K562 (cell line): ENCODE data around the gene CCDC28B. TPM values are rescaled to one million over a fixed set of nuclear protein-coding genes. Genes with fewer than 3 reads are reported as not detected.

Experiments
- CEBPB ChIP-seq: fragments of 450-650 bp; IDR thresholded peaks from 2 replicates; pipeline ENCODE4 v1.6.1; 2016; ENCODE audit warnings: missing genetic modification characterization, missing compliant biosample characterization
- GABPB1 ChIP-seq: sonication (generic); formaldehyde crosslinking; IDR thresholded peaks from 2 replicates; pipeline ENCODE4 v1.8.0; 2022; ENCODE audit warnings: mild to moderate bottlenecking, missing genetic modification reagents
- MBD1 ChIP-seq: fragments of 250-450 bp; sonication (Bioruptor Pico); IDR thresholded peaks from 2 replicates; pipeline ENCODE4 v1.8.0; 2022; ENCODE audit warnings: inconsistent platforms
- MECOM ChIP-seq: fragments of 250-450 bp; sonication (Bioruptor Pico); IDR thresholded peaks from 2 replicates; pipeline ENCODE4 v1.8.0; 2022; ENCODE audit warnings: inconsistent platforms
- PHF20 ChIP-seq: fragments of 450-650 bp; IDR thresholded peaks from 2 replicates; pipeline ENCODE4 v1.6.1; 2018; ENCODE audit not compliant: partially characterized antibody
- PHF21A ChIP-seq: fragments of 450-650 bp; IDR thresholded peaks from 2 replicates; pipeline ENCODE4 v1.6.1; 2017; ENCODE audit warnings: low read depth, borderline replicate concordance
- POLR2G ChIP-seq: fragments of 200-400 bp; formaldehyde crosslinking; IDR thresholded peaks from 2 replicates; pipeline ENCODE4 v1.6.1; 2017; ENCODE audit warnings: low read depth, mild to moderate bottlenecking, antibody characterized with exemption, low read length, moderate library complexity
- SMARCE1 ChIP-seq: fragments of 450-650 bp; IDR thresholded peaks from 2 replicates; pipeline ENCODE4 v1.7.1; 2016; ENCODE audit warnings: mild to moderate bottlenecking
- ZKSCAN3 ChIP-seq: fragments of 250-450 bp; sonication (Bioruptor Pico); IDR thresholded peaks from 2 replicates; pipeline ENCODE4 v1.4.0; 2020
- ZNF124 ChIP-seq: sonication (generic); formaldehyde crosslinking; IDR thresholded peaks from 2 replicates; pipeline ENCODE4 v1.8.1; 2022; ENCODE audit warnings: missing genetic modification reagents
- ZNF263 ChIP-seq: sonication (generic); formaldehyde crosslinking; IDR thresholded peaks from 2 replicates; pipeline ENCODE4 v1.8.0; 2022; ENCODE audit warnings: mild to moderate bottlenecking, missing genetic modification reagents, borderline replicate concordance
- ZNF347 ChIP-seq: fragments of 450-650 bp; formaldehyde crosslinking; IDR thresholded peaks from 2 replicates; pipeline ENCODE4 v1.4.0; 2020; ENCODE audit warnings: low read depth, mild to moderate bottlenecking, moderate library complexity
- ZSCAN32 ChIP-seq: fragments of 450-650 bp; formaldehyde crosslinking; IDR thresholded peaks from 2 replicates; pipeline ENCODE4 v1.4.0; 2020; ENCODE audit warnings: mild to moderate bottlenecking, moderate library complexity
- polyA plus RNA-seq, 8 experiments: library from polyadenylated mRNA; depleted of rRNA in 4 of 8; stranded (reverse) in 5 of 8; unstranded in 3 of 8; fragments of >200 nt; fragmentation: Nextera tagmentation in 2 of 8; fragmentation: Illumina TruSeq in 1 of 8; extraction: Ambion mirVana in 2 of 8; extraction: Trizol in 1 of 8; gene quantifications; 2 replicates each; pipeline versions ENCODE4 v1.2.1 to v1.2.3, GENCODE V29; 2011 to 2014; ENCODE audit warnings: inconsistent platforms in 1 of 8, missing spikeins in 1 of 8
- total RNA-seq, 7 experiments: library from RNA; depleted of rRNA in 6 of 7; stranded (reverse); fragments of >200 nt in 6 of 7; fragmentation: Illumina TruSeq in 2 of 7; extraction: Trizol in 2 of 7; gene quantifications; 2 replicates each; pipeline versions ENCODE4 v1.2.1 to v1.2.3, GENCODE V29; 2011 to 2021; ENCODE audit warnings: low replicate concordance in 1 of 7
- TF ChIP-seq, protein P1 (sequence below): fragments of 200-800 bp; sonication (Bioruptor generic); IDR thresholded peaks from 2 replicates; pipeline ENCODE4 v1.6.1; 2017; ENCODE audit warnings: missing genetic modification characterization, missing compliant biosample characterization
- TF ChIP-seq, protein P2 (sequence below): sonication (generic); formaldehyde crosslinking; IDR thresholded peaks from 2 replicates; pipeline ENCODE4 v1.8.0; 2022; ENCODE audit warnings: mild to moderate bottlenecking, missing genetic modification reagents

Gene CCDC28B
- total and polyA plus RNA-seq, 9 of the 15 experiments (the other 6 are each of a cell fraction or from before 2014, with no cell fraction given), result 5.7 to 54.5 (median 31.7) TPM

DNA sequence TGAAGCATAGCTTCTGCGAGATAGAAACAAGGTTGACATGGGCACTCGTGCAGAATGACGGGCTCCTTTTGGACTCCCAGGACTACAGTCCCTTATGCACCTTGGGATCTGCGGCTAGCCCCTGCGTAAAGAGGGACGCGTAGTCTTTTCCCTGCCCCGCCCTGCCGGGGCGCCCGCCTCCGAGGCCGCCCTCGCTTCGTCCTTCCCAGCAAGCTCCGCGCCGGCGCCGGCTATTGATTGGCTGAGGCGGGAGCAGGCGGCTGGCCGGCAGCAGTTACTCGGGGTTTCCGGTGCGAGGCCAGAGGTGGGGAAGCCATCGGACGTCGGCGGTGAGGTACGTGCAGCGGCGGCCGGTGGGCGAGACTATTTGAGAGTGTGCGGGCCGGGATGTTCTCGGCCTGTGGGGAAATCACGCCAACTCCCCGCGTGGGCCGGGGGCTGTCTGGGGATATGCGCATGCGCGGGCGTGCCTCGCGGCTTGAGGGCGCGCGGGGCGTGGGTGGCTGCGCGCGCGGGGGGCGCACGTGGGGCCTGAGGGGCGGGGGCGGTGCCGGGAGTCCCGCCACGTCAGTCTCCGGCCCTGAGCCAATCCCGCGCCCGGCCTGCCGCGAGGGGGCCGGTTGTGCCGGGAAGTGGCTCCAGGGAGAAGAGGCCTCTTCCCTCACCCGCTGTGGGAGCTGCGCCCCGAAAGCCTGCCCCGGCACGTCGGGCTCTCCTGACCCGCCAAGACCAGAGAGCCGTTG, 20.8 kb upstream of the CCDC28B start, which contains the start of gene TXLNA (continued):
- TF ChIP-seq, protein P1, sequence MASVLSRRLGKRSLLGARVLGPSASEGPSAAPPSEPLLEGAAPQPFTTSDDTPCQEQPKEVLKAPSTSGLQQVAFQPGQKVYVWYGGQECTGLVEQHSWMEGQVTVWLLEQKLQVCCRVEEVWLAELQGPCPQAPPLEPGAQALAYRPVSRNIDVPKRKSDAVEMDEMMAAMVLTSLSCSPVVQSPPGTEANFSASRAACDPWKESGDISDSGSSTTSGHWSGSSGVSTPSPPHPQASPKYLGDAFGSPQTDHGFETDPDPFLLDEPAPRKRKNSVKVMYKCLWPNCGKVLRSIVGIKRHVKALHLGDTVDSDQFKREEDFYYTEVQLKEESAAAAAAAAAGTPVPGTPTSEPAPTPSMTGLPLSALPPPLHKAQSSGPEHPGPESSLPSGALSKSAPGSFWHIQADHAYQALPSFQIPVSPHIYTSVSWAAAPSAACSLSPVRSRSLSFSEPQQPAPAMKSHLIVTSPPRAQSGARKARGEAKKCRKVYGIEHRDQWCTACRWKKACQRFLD (CRISPR knock-in tag), result peak; percentile 98
- TF ChIP-seq POLR2G (peak; percentile 99), GABPB1 (peak; percentile 93), SMARCE1 (no peak), ZNF124 (CRISPR knock-in tag) (no peak), ZNF263 (CRISPR knock-in tag) (peak; percentile 64; the same call in 1 of the 2 replicates), MECOM (CRISPR knock-in tag) (0 out of 2 replicates have a peak, but pooled peaks have one; percentile 19), PHF21A (no peak), PHF20 (peak; percentile 46), ZKSCAN3 (CRISPR knock-in tag) (no peak), ZSCAN32 (CRISPR knock-in tag) (0 out of 2 replicates have a peak, but pooled peaks have one; percentile 47), MBD1 (no peak), CEBPB (tag) (no peak), ZNF347 (CRISPR knock-in tag) (no peak)
- TF ChIP-seq, protein P2, sequence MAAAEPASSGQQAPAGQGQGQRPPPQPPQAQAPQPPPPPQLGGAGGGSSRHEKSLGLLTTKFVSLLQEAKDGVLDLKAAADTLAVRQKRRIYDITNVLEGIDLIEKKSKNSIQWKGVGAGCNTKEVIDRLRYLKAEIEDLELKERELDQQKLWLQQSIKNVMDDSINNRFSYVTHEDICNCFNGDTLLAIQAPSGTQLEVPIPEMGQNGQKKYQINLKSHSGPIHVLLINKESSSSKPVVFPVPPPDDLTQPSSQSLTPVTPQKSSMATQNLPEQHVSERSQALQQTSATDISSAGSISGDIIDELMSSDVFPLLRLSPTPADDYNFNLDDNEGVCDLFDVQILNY (CRISPR knock-in tag), result 0 out of 2 replicates have a peak, but pooled peaks have one; percentile 75
